HepG2 (cell line): ENCODE data around the gene SMIM22. TPM values are rescaled to one million over a fixed set of nuclear protein-coding genes. Genes with fewer than 3 reads are reported as not detected.
A peak's percentile ranks its signal among the peaks of the same experiment; 100 is the strongest.

Experiments
- ATAC-seq: fragments of 200-7000 bp; cut with Tn5 transposase; 3 replicates; pipeline ENCODE4 v1.9.1; 2020; ENCODE audit warnings: mild to moderate bottlenecking, moderate library complexity
- BruUV-seq: library from RNA; stranded (reverse); fragments of 400-500 nt; replicated peaks from 2 replicates; lab custom pipeline; 2021; lab: Mats Ljungman, UMichigan
- CTCF ChIA-PET: fragments of 300-600 bp; formaldehyde crosslinking; extraction: SDS; loops from one replicate; lab custom pipeline; 2021; ENCODE audit warnings: low total read pairs, inconsistent platforms, low intra/inter-chr PET ratio; lab: Yijun Ruan, JAX
- POLR2A ChIA-PET: fragments of 350-600 bp; sonication (Branson Sonifier 250); formaldehyde crosslinking; loops from one replicate; lab custom pipeline; 2020; ENCODE audit warnings: antibody characterized with exemption, inconsistent platforms; lab: Yijun Ruan, JAX
- DNase-seq: peaks from one replicate; pipeline ENCODE4 v3.0.0-alpha.2; 2015; ENCODE audit warnings: low spot score
- FAIRE-seq: peaks from 3 replicates; lab custom pipeline; 2011; peaks lifted over from hg19 to GRCh38; lab: Jason Lieb, UNC
- H2AFZ ChIP-seq: one replicate; pipeline ENCODE4 v1.6.1; 2011; ENCODE audit warnings: low read length, inconsistent platforms
- H3K27ac ChIP-seq: fragments of 300-600 bp; 3 replicates; pipeline ENCODE4 v1.8.0; 2011; ENCODE audit warnings: mixed run types, mild to moderate bottlenecking, mixed read lengths, low read length, inconsistent platforms; ENCODE audit not compliant: insufficient read depth; ENCODE audit errors: extremely low read length
- H3K27me3 ChIP-seq, 2 experiments: fragments of 200-600 bp in 1 of 2; 2 replicates in 1 of 2; 3 replicates in 1 of 2; pipeline versions ENCODE4 v1.6.0 to v1.8.0; 2011; ENCODE audit warnings: low read length in 2 of 2, mild to moderate bottlenecking in 2 of 2, moderate library complexity in 2 of 2, inconsistent platforms in 1 of 2; ENCODE audit not compliant: insufficient read depth in 2 of 2, control insufficient read depth in 1 of 2
- H3K36me3 ChIP-seq, 2 experiments: fragments of 200-600 bp in 1 of 2; replicated peaks in 1 of 2; 2 replicates in 1 of 2; 3 replicates in 1 of 2; pipeline versions ENCODE4 v1.5.1 to v1.8.0; 2011; ENCODE audit warnings: low read length in 2 of 2, inconsistent platforms in 1 of 2; ENCODE audit not compliant: insufficient read depth in 2 of 2, control insufficient read depth in 1 of 2
- H3K4me1 ChIP-seq: 2 replicates; pipeline ENCODE4 v1.5.1; 2012; ENCODE audit warnings: low read length, inconsistent platforms; ENCODE audit not compliant: insufficient read depth
- H3K4me2 ChIP-seq: 2 replicates; pipeline ENCODE4 v1.6.0; 2011; ENCODE audit warnings: low read depth, low read length, inconsistent platforms
- H3K4me3 ChIP-seq, 3 experiments: fragments of 200-600 bp in 1 of 3; sonication (generic), shearing (Covaris generic) in 1 of 3; replicated peaks in 1 of 3; 2 replicates each; pipeline ENCODE4 v1.5.1; 2011 to 2016; ENCODE audit warnings: low read length in 3 of 3, inconsistent platforms in 2 of 3, low read depth in 2 of 3, mild to moderate bottlenecking in 2 of 3, control low read depth in 1 of 3, mixed read lengths in 1 of 3; ENCODE audit not compliant: insufficient read depth in 1 of 3
- H3K79me2 ChIP-seq: one replicate; pipeline ENCODE4 v1.6.1; 2011; ENCODE audit warnings: low read length, inconsistent platforms; ENCODE audit not compliant: insufficient read depth
- H3K9ac ChIP-seq: 2 replicates; pipeline ENCODE4 v1.6.0; 2011; ENCODE audit warnings: mild to moderate bottlenecking, low read depth, low read length, inconsistent platforms; ENCODE audit not compliant: insufficient read depth
- H3K9me3 ChIP-seq: 2 replicates; pipeline ENCODE4 v1.5.1; 2012; ENCODE audit warnings: mild to moderate bottlenecking, low read length
- H4K20me1 ChIP-seq: 2 replicates; pipeline ENCODE4 v1.6.0; 2011; ENCODE audit warnings: inconsistent platforms, mild to moderate bottlenecking, low read length, moderate library complexity; ENCODE audit not compliant: insufficient read depth
- FOXP4 ChIP-seq: sonication (generic); formaldehyde crosslinking; IDR thresholded peaks from 2 replicates; pipeline ENCODE4 v1.4.0; 2020; ENCODE audit warnings: missing genetic modification reagents
- KDM1A ChIP-seq: IDR thresholded peaks from 2 replicates; pipeline ENCODE4 v1.6.1; 2016; ENCODE audit warnings: missing compliant biosample characterization
- NFKBIZ ChIP-seq: IDR thresholded peaks from 2 replicates; pipeline ENCODE4 v1.6.1; 2018; ENCODE audit warnings: missing genetic modification reagents, missing compliant biosample characterization
- NR2F6 ChIP-seq, 2 experiments: IDR thresholded peaks; 2 replicates each; pipeline ENCODE4 v1.6.1; 2016; ENCODE audit warnings: antibody characterized with exemption in 1 of 2, mild to moderate bottlenecking in 1 of 2
- STAT6 ChIP-seq: sonication (generic); formaldehyde crosslinking; IDR thresholded peaks from 2 replicates; pipeline ENCODE4 v1.4.0; 2020; ENCODE audit warnings: missing genetic modification reagents, mild to moderate bottlenecking, borderline replicate concordance
- ZBTB21 ChIP-seq: sonication (generic); formaldehyde crosslinking; IDR thresholded peaks from 2 replicates; pipeline ENCODE4 v1.4.0; 2020; ENCODE audit warnings: missing genetic modification reagents
- ZNF205 ChIP-seq: IDR thresholded peaks from 2 replicates; pipeline ENCODE4 v1.6.1; 2018; ENCODE audit warnings: missing biosample characterization, missing genetic modification reagents
- ZNF230 ChIP-seq: sonication (generic); formaldehyde crosslinking; IDR thresholded peaks from 2 replicates; pipeline ENCODE4 v1.4.0; 2020; ENCODE audit warnings: mild to moderate bottlenecking, missing genetic modification reagents
- ZNF3 ChIP-seq: IDR thresholded peaks from 2 replicates; pipeline ENCODE4 v1.7.0; 2017; ENCODE audit warnings: inconsistent platforms
- WGBS: methylation state at CpG from one replicate; pipeline ENCODE4 v1.1.6; 2017; ENCODE audit warnings: low lambda C conversion rate; 5-methylcytosine and 5-hydroxymethylcytosine counted together
- in situ Hi-C: cut with HindIII; loops from 2 replicates; pipeline ENCODE4 v1.10.0; 2017; ENCODE audit warnings: low pct_unique_long_range_greater_than_20kb; ENCODE audit not compliant: extremely low pct_ligation_motif_present
- intact Hi-C: fragments of 100-400 bp; cut with micrococcal nuclease; formaldehyde crosslinking; loops from one replicate; pipeline ENCODE4 v1.10.0; 2022; ENCODE audit not compliant: unreplicated experiment
- polyA plus RNA-seq, 8 experiments: library from polyadenylated mRNA; depleted of rRNA in 3 of 8; stranded (reverse) in 7 of 8; unstranded in 1 of 8; fragments of >200 nt; fragmentation: Illumina TruSeq in 4 of 8; extraction: Trizol in 4 of 8; gene quantifications; 2 replicates each; pipeline versions ENCODE4 v1.2.1 to v1.2.3, GENCODE V29; 2011 to 2016; ENCODE audit warnings: low read depth in 4 of 8, missing spikeins in 1 of 8, mixed read lengths in 1 of 8; ENCODE audit not compliant: insufficient read depth in 1 of 8
- total RNA-seq, 5 experiments: library from RNA; depleted of rRNA; stranded (reverse); fragments of >200 nt; fragmentation: Illumina TruSeq; extraction: Trizol; gene quantifications; 2 replicates each; pipeline ENCODE4 v1.2.3, GENCODE V29; 2016; ENCODE audit warnings: low read depth in 1 of 5
- TF ChIP-seq, protein P1 (sequence below): sonication (generic); formaldehyde crosslinking; IDR thresholded peaks from 2 replicates; pipeline ENCODE4 v1.4.0; 2020; ENCODE audit warnings: missing genetic modification reagents, borderline replicate concordance
- TF ChIP-seq, protein P2 (sequence below): sonication (generic); formaldehyde crosslinking; IDR thresholded peaks from 2 replicates; pipeline ENCODE4 v1.5.1; 2020; ENCODE audit warnings: mild to moderate bottlenecking, missing genetic modification reagents, moderate library complexity

The SMIM22 gene
- total and polyA plus RNA-seq, 2 of the 13 experiments (the other 11 are each of a cell fraction or from before 2014, with no cell fraction given): not detected

DNA sequence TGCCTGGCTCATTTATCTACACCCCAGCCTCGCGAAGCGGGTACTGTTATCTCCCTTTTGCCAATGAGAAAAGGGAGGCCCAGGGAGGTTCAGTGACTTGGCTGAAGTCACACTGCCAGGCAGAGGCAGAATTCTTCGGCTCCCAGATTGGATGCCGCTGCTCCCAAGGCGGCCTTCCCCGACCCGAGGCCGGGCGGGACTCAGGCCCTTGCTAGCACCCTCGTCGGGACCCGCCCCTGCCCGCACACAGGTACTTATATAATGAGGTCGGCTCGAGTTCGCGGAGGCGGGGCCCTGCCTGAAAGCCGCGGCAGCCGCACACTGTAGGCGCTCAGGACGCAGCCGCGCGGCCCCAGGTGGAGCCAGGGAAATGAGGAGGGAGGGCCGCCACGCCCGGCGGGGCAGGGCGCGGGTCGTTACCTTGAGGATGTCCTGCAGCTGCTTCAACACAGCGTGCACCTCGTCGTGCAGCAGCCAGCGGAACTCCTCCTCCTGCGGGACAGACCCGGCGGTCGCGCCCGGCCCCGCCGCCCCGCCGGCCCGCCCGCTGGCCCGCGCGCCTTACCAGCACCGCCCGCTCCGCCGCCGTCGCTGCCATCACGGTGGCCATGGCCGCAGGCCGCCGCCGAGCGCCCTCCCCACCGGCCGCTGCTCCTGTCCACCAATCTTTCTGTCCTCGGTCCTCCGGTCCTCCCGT, 6.9 kb downstream of the SMIM22 start, which contains the start of gene ROGDI (continued):
- TF ChIP-seq NR2F6 (IDR thresholded peaks at IDR 0.05) (peak; percentile 24; the same call in 1 of the 2 replicates), NR2F6 (CRISPR knock-in tag; IDR thresholded peaks at IDR 0.05) (peak; percentile 71), STAT6 (CRISPR knock-in tag) (no peak)

GRCh38 chr16:4802659-4803287, 7.6 kb downstream of the SMIM22 start:
- H2AFZ ChIP-seq: no peak overlapping the region
- peak overlapping the region; percentile 65; the same call in 1 of the 2 replicates for H3K9ac ChIP-seq
- H3K4me3 ChIP-seq: peak overlapping the region; percentile 88 to 90 (median 90)
- no TSS peak for BruUV-seq
- H3K36me3 ChIP-seq: peaks cover 0 to 29% of the 10 kb centered on the region in 2 experiments; a peak in 3 of 5 replicates
- peak overlapping the region; percentile 83 for H3K27ac ChIP-seq
- in situ Hi-C loops: no loop called here
- H3K27me3 ChIP-seq: no peaks in the 10 kb centered on the region
- no peaks in the 10 kb centered on the region for H4K20me1 ChIP-seq
- ChIA-PET POLR2A (interaction anchor here (0.5 to 3.7 kb wide), 11 partner anchors 8 to 234 kb away, joined by 3 to 17 read pairs (median 5); partner anchors contain the start of genes ANKS3, DNAAF8, SEC14L5 and SEPTIN12), CTCF (no interaction called here)
- intact Hi-C loops: loop anchor here (2.0 to 5.0 kb wide), 2 partner anchors 36 to 70 kb away; partner anchors contain the start of genes ANKS3, DNAAF8 and ZNF500
- peak; percentile 87 for DNase-seq
- WGBS: 2% methylated on average over 8 of the region's 59 CpGs
- H3K4me2 ChIP-seq: peak overlapping the region; percentile 93
- peaks cover 24% of the 10 kb centered on the region for H3K4me1 ChIP-seq
- H3K9me3 ChIP-seq: no peaks in the 10 kb centered on the region
- H3K79me2 ChIP-seq: no peaks in the 10 kb centered on the region
- ATAC-seq: peak; percentile 92
- FAIRE-seq: peak; percentile 70
- TF ChIP-seq ZNF230 (CRISPR knock-in tag) (no peak), FOXP4 (CRISPR knock-in tag) (no peak), KDM1A (CRISPR knock-in tag) (no peak), ZBTB21 (CRISPR knock-in tag) (no peak), ZNF3 (CRISPR knock-in tag) (no peak), ZNF205 (CRISPR knock-in tag) (0 out of 2 replicates have a peak, but pooled peaks have one; percentile 22), NFKBIZ (CRISPR knock-in tag) (no peak)
- TF ChIP-seq, protein P1, sequence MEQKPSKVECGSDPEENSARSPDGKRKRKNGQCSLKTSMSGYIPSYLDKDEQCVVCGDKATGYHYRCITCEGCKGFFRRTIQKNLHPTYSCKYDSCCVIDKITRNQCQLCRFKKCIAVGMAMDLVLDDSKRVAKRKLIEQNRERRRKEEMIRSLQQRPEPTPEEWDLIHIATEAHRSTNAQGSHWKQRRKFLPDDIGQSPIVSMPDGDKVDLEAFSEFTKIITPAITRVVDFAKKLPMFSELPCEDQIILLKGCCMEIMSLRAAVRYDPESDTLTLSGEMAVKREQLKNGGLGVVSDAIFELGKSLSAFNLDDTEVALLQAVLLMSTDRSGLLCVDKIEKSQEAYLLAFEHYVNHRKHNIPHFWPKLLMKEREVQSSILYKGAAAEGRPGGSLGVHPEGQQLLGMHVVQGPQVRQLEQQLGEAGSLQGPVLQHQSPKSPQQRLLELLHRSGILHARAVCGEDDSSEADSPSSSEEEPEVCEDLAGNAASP (CRISPR knock-in tag): no peak
- TF ChIP-seq, protein P2, sequence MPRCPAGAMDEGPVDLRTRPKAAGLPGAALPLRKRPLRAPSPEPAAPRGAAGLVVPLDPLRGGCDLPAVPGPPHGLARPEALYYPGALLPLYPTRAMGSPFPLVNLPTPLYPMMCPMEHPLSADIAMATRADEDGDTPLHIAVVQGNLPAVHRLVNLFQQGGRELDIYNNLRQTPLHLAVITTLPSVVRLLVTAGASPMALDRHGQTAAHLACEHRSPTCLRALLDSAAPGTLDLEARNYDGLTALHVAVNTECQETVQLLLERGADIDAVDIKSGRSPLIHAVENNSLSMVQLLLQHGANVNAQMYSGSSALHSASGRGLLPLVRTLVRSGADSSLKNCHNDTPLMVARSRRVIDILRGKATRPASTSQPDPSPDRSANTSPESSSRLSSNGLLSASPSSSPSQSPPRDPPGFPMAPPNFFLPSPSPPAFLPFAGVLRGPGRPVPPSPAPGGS (CRISPR knock-in tag): no peak
